ENCODE results near the gene ZBTB2. TPM values are rescaled to one million over a fixed set of nuclear protein-coding genes. Genes with fewer than 3 reads are reported as not detected.

The ZBTB2 gene
- total and polyA plus RNA-seq, 10 of the 15 experiments (the other 5 are each of a cell fraction or from before 2014, with no cell fraction given) = 4.2 to 21.9 (median 15.0) TPM

DNA sequence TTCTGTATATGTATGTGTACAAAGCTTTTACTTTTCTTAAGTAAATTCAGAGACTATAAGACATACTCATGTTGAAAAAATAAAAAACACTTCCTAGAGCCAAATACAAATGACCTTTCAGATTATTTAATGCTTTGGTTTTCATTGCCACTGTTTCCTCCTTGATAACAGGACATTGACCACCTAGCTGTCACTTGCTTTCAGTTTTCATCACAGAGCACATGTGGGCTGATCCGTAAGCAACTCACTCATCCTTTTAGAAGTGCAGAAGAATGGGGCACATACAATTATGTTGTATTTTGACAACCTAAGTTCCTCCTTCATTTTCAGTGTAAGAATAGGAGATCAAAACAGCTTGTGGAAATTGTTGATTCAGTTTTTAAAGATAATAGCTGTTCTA is 6.2 kb downstream of the ZBTB2 start:
- no peak overlapping the region for H3K4me3 ChIP-seq
- WGBS (ENCODE audit: insufficient coverage, insufficient replicate concordance, low lambda C conversion rate, missing lambda C conversion rate) = 13% methylated on average over 1 of the region's 1 CpG
- RAD21 ChIA-PET (ENCODE audit: unreplicated experiment) = interaction anchor here (1.0 to 1.3 kb wide), 2 partner anchors 9 to 21 kb away, joined by 3 read pairs; no protein-coding TSS in a partner anchor
- ATAC-seq (peak; percentile 39), DNase-seq (ENCODE audit: low read depth, low spot score) (no peak), FAIRE-seq (no peak)
- intact Hi-C loops (cut with micrococcal nuclease; ENCODE audit: unreplicated experiment) = no loop called here
- H3K27ac ChIP-seq (ENCODE audit: control insufficient read depth, insufficient read depth) = peak overlapping the region; percentile 7
- no peaks in the 10 kb centered on the region for H4K20me1 ChIP-seq (ENCODE audit: control insufficient read depth, insufficient read depth)
- no peaks in the 10 kb centered on the region for H3K27me3 ChIP-seq (replicated peaks in 1 of 2; ENCODE audit: control insufficient read depth in 2 of 2, insufficient read depth in 2 of 2, low read length in 1 of 2)
- H2AFZ ChIP-seq (ENCODE audit: control insufficient read depth, low read depth, low read length) = no peak overlapping the region
- H3K79me2 ChIP-seq (ENCODE audit: control insufficient read depth, insufficient read depth, low read length) = peaks cover 79% of the 10 kb centered on the region
- in situ Hi-C loops (cut with MboI) = no loop called here
- H3K36me3 ChIP-seq (ENCODE audit: control insufficient read depth in 2 of 2, insufficient read depth in 2 of 2, low read length in 1 of 2) = peaks cover 0 to 4% of the 10 kb centered on the region in 2 experiments; a peak in 2 of 4 replicates
- H3K9me3 ChIP-seq (replicated peaks; ENCODE audit: control insufficient read depth, insufficient read depth, low read length) = no peaks in the 10 kb centered on the region
- CTCF ChIA-PET = interaction anchor here (1.0 to 2.2 kb wide), 5 partner anchors 9 to 90 kb away, joined by 3 to 10 read pairs (median 3); no protein-coding TSS in a partner anchor
- POLR2A ChIA-PET = no interaction called here
- H3K4me1 ChIP-seq (ENCODE audit: control insufficient read depth, insufficient read depth, low read length) = peaks cover 31% of the 10 kb centered on the region
- SMC1A ChIA-PET (ENCODE audit: uncharacterized antibody, unreplicated experiment) = interaction anchor here (0.6 to 1.2 kb wide), 5 partner anchors 9 to 869 kb away, joined by 3 to 4 read pairs (median 3); no protein-coding TSS in a partner anchor
- peak overlapping the region; percentile 56 for H3K4me2 ChIP-seq (ENCODE audit: control insufficient read depth, insufficient read depth)
- no peak overlapping the region for H3K9ac ChIP-seq (ENCODE audit: control insufficient read depth, insufficient read depth, low read length)
- no TSS peak for BruUV-seq (replicated peaks)
- peak; percentile 26; the same call in 1 of the 2 replicates for TF ChIP-seq JUNB (IDR thresholded peaks at IDR 0.05)
- TF ChIP-seq MEF2A (IDR thresholded peaks at IDR 0.05; ENCODE audit: insufficient read depth, low read depth, low read length) = no peak
- TF ChIP-seq GABPA (IDR thresholded peaks at IDR 0.05; ENCODE audit: low read depth) = 0 out of 2 replicates have a peak, but pooled peaks have one; percentile 9
- TF ChIP-seq CBFB (IDR thresholded peaks at IDR 0.05; ENCODE audit: low read depth) = no peak
- TF ChIP-seq NBN (IDR thresholded peaks at IDR 0.05) = no peak
- TF ChIP-seq SMC3 (IDR thresholded peaks at IDR 0.05; ENCODE audit: borderline replicate concordance, low read length) = no peak
- no peak for TF ChIP-seq ESRRA (IDR thresholded peaks at IDR 0.05; ENCODE audit: low read length)
- no peak for TF ChIP-seq RB1 (IDR thresholded peaks at IDR 0.05; ENCODE audit: borderline replicate concordance)
- no peak for TF ChIP-seq NR2F1 (conservative IDR thresholded peaks at IDR 0.05)
- TF ChIP-seq, protein P1, sequence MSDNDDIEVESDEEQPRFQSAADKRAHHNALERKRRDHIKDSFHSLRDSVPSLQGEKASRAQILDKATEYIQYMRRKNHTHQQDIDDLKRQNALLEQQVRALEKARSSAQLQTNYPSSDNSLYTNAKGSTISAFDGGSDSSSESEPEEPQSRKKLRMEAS (IDR thresholded peaks at IDR 0.05; ENCODE audit: low read depth, low read length) = peak; percentile 42; the same call in 1 of the 2 replicates
- peak; percentile 36; the same call in 1 of the 2 replicates for TF ChIP-seq RUNX3 (IDR thresholded peaks at IDR 0.05; ENCODE audit: low read length)
- TF ChIP-seq MTA2 (IDR thresholded peaks at IDR 0.05; ENCODE audit: low read depth) = no peak
- TF ChIP-seq MXI1 (IDR thresholded peaks at IDR 0.05; ENCODE audit: low read depth, low read length) = peak; percentile 89
- TF ChIP-seq EGR1 (IDR thresholded peaks at IDR 0.05; ENCODE audit: borderline replicate concordance in 1 of 2, low read depth in 2 of 2, low read length in 2 of 2) = no peak
